OCI-M1 (cell line): ENCODE data around the gene TRAF7.

Experiments used
- DNase-seq: peaks from one replicate; lab custom pipeline; 2025; lab: John Stamatoyannopoulos, UW

The TRAF7 gene

GRCh38 chr16:2147981-2148671, 7.5 kb upstream of the TRAF7 start, which contains the start of gene RAB26:
TSS of gene RAB26 (plus strand) at chr16:2148625. CDS start at chr16:2148784, 159 bp downstream.
- DNase-seq: peak; percentile 46

- DNase-seq: no peak
Observed at GRCh38 chr16:2148714-2149629, 6.6 kb upstream of the TRAF7 start.

- no peak for DNase-seq
Observed at GRCh38 chr16:2149630-2150417, 5.8 kb upstream of the TRAF7 start.

GRCh38 chr16:2150418-2151187, 5.0 kb upstream of the TRAF7 start:
- DNase-seq: peak; percentile 63

- DNase-seq: no peak
Observed at GRCh38 chr16:2151188-2152091, 4.1 kb upstream of the TRAF7 start.

- DNase-seq: no peak
Observed at GRCh38 chr16:2152695-2153506, 2.7 kb upstream of the TRAF7 start.

- DNase-seq: no peak
Observed at GRCh38 chr16:2154533-2155090, 970 bp upstream of the TRAF7 start.

- DNase-seq: peak; percentile 51
Observed at GRCh38 chr16:2155977-2156848, 631 bp downstream of the TRAF7 start.

- DNase-seq: no peak
Observed at GRCh38 chr16:2156849-2157224, 1.3 kb downstream of the TRAF7 start.

- no peak for DNase-seq
Observed at GRCh38 chr16:2157480-2158261, 2.1 kb downstream of the TRAF7 start.

GRCh38 chr16:2158262-2158638, 2.7 kb downstream of the TRAF7 start:
- no peak for DNase-seq

- no peak for DNase-seq
Observed at GRCh38 chr16:2159175-2159838, 3.7 kb downstream of the TRAF7 start.

GRCh38 chr16:2160915-2161551, 5.5 kb downstream of the TRAF7 start:
- DNase-seq: no peak

GRCh38 chr16:2161911-2162310, 6.3 kb downstream of the TRAF7 start:
- DNase-seq: no peak

GRCh38 chr16:2162676-2163118, 7.1 kb downstream of the TRAF7 start:
- no peak for DNase-seq

GRCh38 chr16:2163211-2163881, 7.8 kb downstream of the TRAF7 start:
- no peak for DNase-seq
